ENCODE data around the gene GALNT7. TPM values are rescaled to one million over a fixed set of nuclear protein-coding genes. Genes with fewer than 3 reads are reported as not detected.
A peak's percentile ranks its signal among the peaks of the same experiment; 100 is the strongest.

The GALNT7 gene
- total RNA-seq, 2 experiments from 2014 or later: 21.6 to 23.6 TPM

GRCh38 chr4:173235050-173235449 is 66.4 kb downstream of the GALNT7 start:
- Mint-ChIP-seq H3K9me3 (no peaks in the 10 kb centered on the region), H3K4me3 (no peak overlapping the region), H3K36me3 (ENCODE audit: low read depth) (no peaks in the 10 kb centered on the region), H3K27ac (no peak overlapping the region), H3K27me3 (no peaks in the 10 kb centered on the region), H3K4me1 (no peaks in the 10 kb centered on the region)
- POLR2A ChIA-PET: no interaction called here
- CTCF ChIA-PET: interaction anchor here (1.6 kb wide), 1 partner anchor 11 kb away, joined by 5 read pairs; no protein-coding TSS in a partner anchor
- DNase-seq: no peak

- H3K4me1 Mint-ChIP-seq: no peaks in the 10 kb centered on the region
- no peak overlapping the region for H3K4me3 Mint-ChIP-seq
- no peaks in the 10 kb centered on the region for H3K27me3 Mint-ChIP-seq
- CTCF ChIA-PET: interaction anchor here (1.6 kb wide), 1 partner anchor 10 kb away, joined by 5 read pairs; no protein-coding TSS in a partner anchor
- H3K9me3 Mint-ChIP-seq: no peaks in the 10 kb centered on the region
- H3K36me3 Mint-ChIP-seq (ENCODE audit: low read depth): no peaks in the 10 kb centered on the region
- H3K27ac Mint-ChIP-seq: peak overlapping the region; percentile 73
- POLR2A ChIA-PET: no interaction called here
- no peak for DNase-seq
Measured at GRCh38 chr4:173236301-173236700, 67.7 kb downstream of the GALNT7 start.

- H3K27ac Mint-ChIP-seq: no peak overlapping the region
- H3K9me3 Mint-ChIP-seq: no peaks in the 10 kb centered on the region
- no peaks in the 10 kb centered on the region for H3K27me3 Mint-ChIP-seq
- H3K4me3 Mint-ChIP-seq: no peak overlapping the region
- ChIA-PET CTCF (no interaction called here), POLR2A (no interaction called here)
- peaks cover 2% of the 10 kb centered on the region for H3K4me1 Mint-ChIP-seq
- H3K36me3 Mint-ChIP-seq (ENCODE audit: low read depth): no peaks in the 10 kb centered on the region
- no peak for DNase-seq
Measured at GRCh38 chr4:173237152-173237551, 68.5 kb downstream of the GALNT7 start.

GRCh38 chr4:173237762-173238161 is 69.2 kb downstream of the GALNT7 start:
- Mint-ChIP-seq H3K27me3 (no peaks in the 10 kb centered on the region), H3K27ac (no peak overlapping the region), H3K9me3 (no peaks in the 10 kb centered on the region), H3K4me3 (no peak overlapping the region), H3K4me1 (peaks cover 4% of the 10 kb centered on the region), H3K36me3 (ENCODE audit: low read depth) (no peaks in the 10 kb centered on the region)
- CTCF ChIA-PET: interaction anchor here (0.6 kb wide), 1 partner anchor 30 kb away, joined by 3 read pairs; no protein-coding TSS in a partner anchor
- POLR2A ChIA-PET: no interaction called here
- DNase-seq: no peak

- Mint-ChIP-seq H3K27ac (no peak overlapping the region), H3K27me3 (no peaks in the 10 kb centered on the region), H3K9me3 (no peaks in the 10 kb centered on the region), H3K36me3 (ENCODE audit: low read depth) (no peaks in the 10 kb centered on the region), H3K4me1 (peaks cover 6% of the 10 kb centered on the region), H3K4me3 (no peak overlapping the region)
- DNase-seq: no peak
- POLR2A ChIA-PET: interaction anchor here (0.6 kb wide), 1 partner anchor 232 kb away, joined by 4 read pairs; no protein-coding TSS in a partner anchor
- CTCF ChIA-PET: interaction anchor here (0.6 to 1.0 kb wide), 4 partner anchors 65 to 235 kb away, joined by 3 to 5 read pairs (median 3); no protein-coding TSS in a partner anchor
Measured at GRCh38 chr4:173240696-173241095, 72.1 kb downstream of the GALNT7 start.

GRCh38 chr4:173242466-173243250 is 74.0 kb downstream of the GALNT7 start:
- DNase-seq: no peak
- POLR2A ChIA-PET: no interaction called here
- no peak overlapping the region for H3K4me3 Mint-ChIP-seq
- H3K36me3 Mint-ChIP-seq (ENCODE audit: low read depth): no peaks in the 10 kb centered on the region
- peaks cover under 1% of the 10 kb centered on the region for H3K9me3 Mint-ChIP-seq
- peaks cover 6% of the 10 kb centered on the region for H3K4me1 Mint-ChIP-seq
- H3K27me3 Mint-ChIP-seq: no peaks in the 10 kb centered on the region
- CTCF ChIA-PET: interaction anchor here (0.7 kb wide), 1 partner anchor 245 kb away, joined by 3 read pairs; no protein-coding TSS in a partner anchor
- no peak overlapping the region for H3K27ac Mint-ChIP-seq

GRCh38 chr4:173243321-173243720 is 74.7 kb downstream of the GALNT7 start:
- CTCF ChIA-PET: interaction anchor here (0.7 kb wide), 1 partner anchor 246 kb away, joined by 3 read pairs; no protein-coding TSS in a partner anchor
- peaks cover 2% of the 10 kb centered on the region for H3K9me3 Mint-ChIP-seq
- H3K27ac Mint-ChIP-seq: no peak overlapping the region
- peaks cover 6% of the 10 kb centered on the region for H3K4me1 Mint-ChIP-seq
- no peaks in the 10 kb centered on the region for H3K27me3 Mint-ChIP-seq
- no peaks in the 10 kb centered on the region for H3K36me3 Mint-ChIP-seq (ENCODE audit: low read depth)
- DNase-seq: no peak
- POLR2A ChIA-PET: no interaction called here
- no peak overlapping the region for H3K4me3 Mint-ChIP-seq

- H3K27me3 Mint-ChIP-seq: no peaks in the 10 kb centered on the region
- peaks cover 2% of the 10 kb centered on the region for H3K9me3 Mint-ChIP-seq
- H3K36me3 Mint-ChIP-seq (ENCODE audit: low read depth): no peaks in the 10 kb centered on the region
- DNase-seq: no peak
- POLR2A ChIA-PET: no interaction called here
- CTCF ChIA-PET: no interaction called here
- H3K27ac Mint-ChIP-seq: no peak overlapping the region
- peaks cover 6% of the 10 kb centered on the region for H3K4me1 Mint-ChIP-seq
- no peak overlapping the region for H3K4me3 Mint-ChIP-seq
Measured at GRCh38 chr4:173243917-173244658, 75.5 kb downstream of the GALNT7 start.

- Mint-ChIP-seq H3K9me3 (peaks cover 2% of the 10 kb centered on the region), H3K36me3 (ENCODE audit: low read depth) (no peaks in the 10 kb centered on the region)
- POLR2A ChIA-PET: no interaction called here
Measured at GRCh38 chr4:173245952-173246351, 77.3 kb downstream of the GALNT7 start.

GRCh38 chr4:173246719-173247118 is 78.1 kb downstream of the GALNT7 start:
- no peak overlapping the region for H3K4me3 Mint-ChIP-seq
- H3K36me3 Mint-ChIP-seq (ENCODE audit: low read depth): no peaks in the 10 kb centered on the region
- no peak for DNase-seq
- POLR2A ChIA-PET: no interaction called here
- no peaks in the 10 kb centered on the region for H3K27me3 Mint-ChIP-seq
- peaks cover 6% of the 10 kb centered on the region for H3K4me1 Mint-ChIP-seq
- CTCF ChIA-PET: interaction anchor here (1.2 kb wide), 1 partner anchor 11 kb away, joined by 5 read pairs; no protein-coding TSS in a partner anchor
- peaks cover 2% of the 10 kb centered on the region for H3K9me3 Mint-ChIP-seq
- no peak overlapping the region for H3K27ac Mint-ChIP-seq

More at GRCh38 chr4:173245952-173246351, 77.3 kb downstream of the GALNT7 start:
- CTCF ChIA-PET: interaction anchor here (1.2 kb wide), 1 partner anchor 10 kb away, joined by 5 read pairs; no protein-coding TSS in a partner anchor
- Mint-ChIP-seq H3K27ac (no peak overlapping the region), H3K4me1 (peaks cover 6% of the 10 kb centered on the region), H3K4me3 (no peak overlapping the region), H3K27me3 (no peaks in the 10 kb centered on the region)
- DNase-seq: no peak

GRCh38 chr4:173247321-173247720 is 78.7 kb downstream of the GALNT7 start:
- CTCF ChIA-PET: no interaction called here
- POLR2A ChIA-PET: no interaction called here
- Mint-ChIP-seq H3K4me1 (peaks cover 5% of the 10 kb centered on the region), H3K27me3 (no peaks in the 10 kb centered on the region), H3K27ac (no peak overlapping the region), H3K4me3 (no peak overlapping the region), H3K9me3 (peaks cover 2% of the 10 kb centered on the region), H3K36me3 (ENCODE audit: low read depth) (no peaks in the 10 kb centered on the region)
- DNase-seq: no peak

GRCh38 chr4:173248690-173249089 is 80.1 kb downstream of the GALNT7 start:
- no peak for DNase-seq
- POLR2A ChIA-PET: interaction anchor here (0.6 kb wide), 1 partner anchor 152 kb away, joined by 3 read pairs; no protein-coding TSS in a partner anchor
- Mint-ChIP-seq H3K4me3 (no peak overlapping the region), H3K27ac (no peak overlapping the region), H3K36me3 (ENCODE audit: low read depth) (no peaks in the 10 kb centered on the region), H3K27me3 (no peaks in the 10 kb centered on the region), H3K9me3 (peaks cover 2% of the 10 kb centered on the region), H3K4me1 (no peaks in the 10 kb centered on the region)
- CTCF ChIA-PET: no interaction called here

All from activated CD4-positive, alpha-beta T cell treated with anti-CD3 and anti-CD28 coated beads, Interleukin-2, amount 10 ng/mL, durations not matched to agents 7 days and 5 days (primary cell).